Activated CD4-positive, alpha-beta T cell treated with anti-CD3 and anti-CD28 coated beads, Interleukin-2, amount 50 U/mL, for 1 hour (primary cell): Measurements from ENCODE around the gene ARHGEF12.

ENCODE experiments used
- DNase-seq: peaks from one replicate; pipeline ENCODE4 v3.0.0-alpha.2; 2020

The ARHGEF12 gene

GRCh38 chr11:120390585-120390922 is 54.3 kb downstream of the ARHGEF12 start:
- DNase-seq: no peak

GRCh38 chr11:120391292-120391691 is 55.1 kb downstream of the ARHGEF12 start:
- no peak for DNase-seq

- no peak for DNase-seq
These were observed 55.6 kb downstream of the ARHGEF12 start for GRCh38 chr11:120391854-120392253.

- no peak for DNase-seq
These were observed 56.1 kb downstream of the ARHGEF12 start for GRCh38 chr11:120392314-120392713.

- DNase-seq: no peak
These were observed 56.6 kb downstream of the ARHGEF12 start for GRCh38 chr11:120392793-120393192.

GRCh38 chr11:120394119-120394518 is 57.9 kb downstream of the ARHGEF12 start:
- no peak for DNase-seq

- DNase-seq: no peak
These were observed 59.6 kb downstream of the ARHGEF12 start for GRCh38 chr11:120395778-120396177.

GRCh38 chr11:120398132-120398531 is 61.9 kb downstream of the ARHGEF12 start:
- no peak for DNase-seq

GRCh38 chr11:120399307-120399706 is 63.1 kb downstream of the ARHGEF12 start:
- no peak for DNase-seq

- no peak for DNase-seq
These were observed 64.6 kb downstream of the ARHGEF12 start for GRCh38 chr11:120400564-120401364.

GRCh38 chr11:120401506-120401905 is 65.3 kb downstream of the ARHGEF12 start:
- DNase-seq: no peak

- no peak for DNase-seq
These were observed 67.8 kb downstream of the ARHGEF12 start for GRCh38 chr11:120403966-120404365.

- no peak for DNase-seq
These were observed 68.3 kb downstream of the ARHGEF12 start for GRCh38 chr11:120404495-120404894.

GRCh38 chr11:120409655-120410054 is 73.4 kb downstream of the ARHGEF12 start:
- no peak for DNase-seq

GRCh38 chr11:120410622-120411380 is 74.6 kb downstream of the ARHGEF12 start:
- no peak for DNase-seq

GRCh38 chr11:120413480-120413879 is 77.3 kb downstream of the ARHGEF12 start:
- no peak for DNase-seq

- DNase-seq: no peak
These were observed 84.4 kb downstream of the ARHGEF12 start for GRCh38 chr11:120420572-120420971.

GRCh38 chr11:120424185-120424969 is 88.2 kb downstream of the ARHGEF12 start:
- DNase-seq: no peak

GRCh38 chr11:120424970-120425332 is 88.7 kb downstream of the ARHGEF12 start:
- no peak for DNase-seq

- DNase-seq: no peak
These were observed 89.3 kb downstream of the ARHGEF12 start for GRCh38 chr11:120425527-120425926.

GRCh38 chr11:120430146-120430545 is 93.9 kb downstream of the ARHGEF12 start:
- DNase-seq: no peak

GRCh38 chr11:120431633-120432032 is 95.4 kb downstream of the ARHGEF12 start:
- DNase-seq: no peak
